Stimulated activated CD8-positive, alpha-beta memory T cell treated with anti-CD3 and anti-CD28 coated beads, Interleukin-4, amount 100 ng/mL, for 4 hours (primary cell): ENCODE results near the gene ANO10.

Source experiments
- DNase-seq, 2 donors: peaks; one replicate each; pipeline ENCODE4 v3.0.0-alpha.2; 2020; ENCODE audit warnings: low read depth in 2 of 2, low spot score in 1 of 2

Gene ANO10

DNA sequence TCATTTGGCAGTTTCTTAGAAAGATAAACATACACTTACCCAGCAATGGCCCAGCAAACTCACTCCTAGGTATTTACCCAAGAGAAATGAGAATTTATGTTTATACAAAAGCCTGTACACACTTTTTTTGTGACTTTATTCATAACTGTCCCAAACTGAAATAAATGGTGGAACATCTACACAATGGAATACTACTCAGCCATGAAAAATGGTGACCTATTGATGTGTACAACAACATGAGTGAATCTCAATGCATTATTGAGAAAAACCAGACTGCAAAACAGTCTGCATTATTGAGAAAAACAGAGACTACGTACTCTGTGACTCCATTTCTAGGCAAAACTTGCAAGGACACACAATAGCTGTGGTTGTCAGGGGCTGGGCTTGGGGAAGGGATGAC is 298.3 kb downstream of the ANO10 start:
- DNase-seq = no peak

- DNase-seq = no peak
Measured at GRCh38 chr3:43320288-43320687, 301.5 kb downstream of the ANO10 start.

DNA sequence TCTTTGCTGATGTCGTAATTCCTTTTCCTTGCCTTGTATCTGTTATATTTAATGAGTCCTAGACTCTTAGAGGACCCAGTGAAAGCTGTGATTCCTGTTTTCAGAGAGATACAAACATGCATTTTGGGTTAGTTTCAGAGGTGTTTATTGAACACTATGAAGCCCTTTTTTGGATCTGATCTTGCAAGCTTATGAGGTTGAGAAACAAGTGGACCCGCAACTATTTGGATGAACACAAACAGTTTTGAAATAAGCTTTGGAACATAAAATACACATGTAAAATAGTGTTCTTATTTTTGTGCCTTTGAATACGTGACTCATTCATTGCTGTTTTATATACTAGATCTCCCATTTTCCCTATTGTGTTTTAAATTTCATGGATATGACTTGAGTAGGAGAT is 302.0 kb downstream of the ANO10 start:
- no peak for DNase-seq

DNA sequence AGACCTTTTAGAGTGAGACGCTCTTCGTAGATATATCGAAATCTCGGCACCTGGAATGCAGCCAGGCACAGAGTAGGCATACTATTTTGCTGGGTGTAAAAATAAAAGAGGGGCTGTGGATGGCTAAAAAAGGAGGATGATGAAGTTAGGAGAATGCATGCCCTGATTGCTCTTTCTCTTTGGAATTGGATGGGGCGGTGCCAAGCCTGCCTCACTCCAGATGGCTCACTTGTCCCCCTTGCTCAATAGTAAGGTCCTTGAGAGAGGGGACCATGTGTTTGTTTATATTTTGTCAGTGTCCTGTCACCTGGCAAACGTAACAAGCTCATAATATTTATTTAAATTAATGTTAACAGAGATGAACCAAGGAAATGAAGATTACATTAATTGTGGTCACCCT is 302.4 kb downstream of the ANO10 start:
- DNase-seq = no peak

- DNase-seq = no peak
Measured at GRCh38 chr3:43317461-43318316, 304.1 kb downstream of the ANO10 start.

- no peak for DNase-seq
Measured at GRCh38 chr3:43316783-43317460, 304.9 kb downstream of the ANO10 start.
